ENCODE measurements around the gene REV1. TPM values are rescaled to one million over a fixed set of nuclear protein-coding genes. Genes with fewer than 3 reads are reported as not detected.

The REV1 gene
- total and polyA plus RNA-seq, 2 of the 4 experiments (the other 2 are of a cell fraction), result 13.4 to 30.1 TPM

DNA sequence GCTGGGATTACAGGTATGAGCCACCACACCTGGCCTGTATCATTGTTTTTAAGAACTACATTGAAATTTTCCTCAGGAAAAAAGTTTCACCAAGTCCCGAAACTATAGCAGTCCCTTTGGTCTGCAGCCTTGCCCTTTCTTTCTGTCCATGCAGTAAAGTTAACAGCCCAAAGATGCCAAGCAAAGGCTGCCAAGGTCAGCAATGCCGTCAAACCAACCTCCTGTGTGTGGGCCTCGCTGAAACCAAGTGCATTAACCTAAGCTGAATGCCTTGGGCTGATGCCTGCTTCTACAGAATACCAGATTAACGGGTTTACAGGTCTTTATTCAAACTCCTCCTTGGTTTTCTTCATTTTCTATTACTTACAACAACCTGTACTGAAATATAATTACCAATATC, 79.5 kb downstream of the REV1 start:
- no TSS peak for BruUV-seq (replicated peaks)
- Histone ChIP-seq H2BK20ac (ENCODE audit: low read depth, low read length) (no peak overlapping the region), H3K4me1 (ENCODE audit: control insufficient read depth, insufficient read depth, low read length) (no peaks in the 10 kb centered on the region), H2BK120ac (ENCODE audit: low read depth, low read length) (no peak overlapping the region), H2AK5ac (ENCODE audit: low read depth, low read length) (no peak overlapping the region), H3K27me3 (ENCODE audit: control insufficient read depth, insufficient read depth, low read length) (no peaks in the 10 kb centered on the region), H3K4ac (ENCODE audit: low read depth, low read length) (no peak overlapping the region), H4K20me1 (ENCODE audit: insufficient read depth, low read length) (no peaks in the 10 kb centered on the region), H3K36me3 (ENCODE audit: control insufficient read depth, insufficient read depth, low read length) (peaks cover 21% of the 10 kb centered on the region), H2BK5ac (ENCODE audit: low read depth, low read length, poor library complexity, severe bottlenecking) (no peak overlapping the region), H2BK15ac (ENCODE audit: low read depth, low read length) (no peak overlapping the region), H3K9me3 (ENCODE audit: control insufficient read depth, insufficient read depth, low read length) (no peaks in the 10 kb centered on the region), H2AFZ (replicated peaks; ENCODE audit: low read length, poor library complexity) (no peak overlapping the region), H3K4me3 (ENCODE audit: insufficient read depth, low read depth, low read length) (no peak overlapping the region), H3K79me1 (ENCODE audit: low read depth in 1 of 2, low read length in 2 of 2) (peaks cover 0 to 6% of the 10 kb centered on the region in 2 experiments; a peak in 3 of 4 replicates), H4K5ac (ENCODE audit: low read depth, low read length) (no peak overlapping the region), H3K9me1 (ENCODE audit: insufficient read depth, low read length) (no peaks in the 10 kb centered on the region; the same call in 1 of the 2 replicates), H3K9ac (ENCODE audit: low read depth, low read length) (no peak overlapping the region), H3K4me2 (ENCODE audit: low read depth, low read length) (no peak overlapping the region), H2AK9ac (replicated peaks; ENCODE audit: low read depth, low read length, poor library complexity) (no peak overlapping the region), H3K27ac (ENCODE audit: insufficient read depth, low read length) (no peak overlapping the region), H4K91ac (ENCODE audit: insufficient read depth, low read depth, low read length) (no peak overlapping the region), H3K14ac (replicated peaks; ENCODE audit: low read depth, low read length) (no peak overlapping the region), H4K8ac (ENCODE audit: low read depth in 2 of 2, low read length in 2 of 2) (no peak overlapping the region), H3K23ac (ENCODE audit: low read depth, low read length) (no peak overlapping the region), H3K56ac (ENCODE audit: extremely low read depth, insufficient read depth, low read length) (no peak overlapping the region), H3K18ac (ENCODE audit: low read depth, low read length) (no peak overlapping the region)
- intact Hi-C loops (cut with micrococcal nuclease) (no loop called here), in situ Hi-C loops (cut with MboI; ENCODE audit: low sequenced_read_pairs) (no loop called here), dilution Hi-C loops (cut with HindIII; ENCODE audit: low sequenced_read_pairs, unreplicated experiment) (no loop called here)
- POLR2A ChIA-PET (ENCODE audit: unreplicated experiment), result no interaction called here
- no peak for ATAC-seq (ENCODE audit: low read depth)
- no CpG with 5 or more reads among the region's 4 CpGs for WGBS, 2 experiments (ENCODE audit: extremely low coverage in 2 of 2, insufficient read length in 1 of 2)
- no peak for DNase-seq
- TF ChIP-seq CHD1 (IDR thresholded peaks at IDR 0.05; ENCODE audit: low read depth, low read length), result no peak
- no peak for TF ChIP-seq MXI1 (IDR thresholded peaks at IDR 0.05; ENCODE audit: borderline replicate concordance, low read depth, low read length)
- no peak for TF ChIP-seq NFE2L2 (IDR thresholded peaks at IDR 0.05; ENCODE audit: low read depth, low read length)
- TF ChIP-seq RFX5 (IDR thresholded peaks at IDR 0.05; ENCODE audit: low read depth, low read length), result no peak
- CTCF ChIA-PET, result no interaction called here
